ENCODE data around the gene EDA2R.

The EDA2R gene

GRCh38 chrX:66638591-66639500 is at the start of gene EDA2R:
Gene EDA2R, minus strand, starts transcription at chrX:66639078. Its CDS starts 23,058 bp downstream, at chrX:66616020.
- DNase-seq (ENCODE audit: low spot score): no peak

- DNase-seq (ENCODE audit: low spot score): no peak
Observed at GRCh38 chrX:66684196-66684595, 45.3 kb upstream of the EDA2R start.

GRCh38 chrX:66680451-66680850 is 41.6 kb upstream of the EDA2R start:
- no peak for DNase-seq (ENCODE audit: low spot score)

GRCh38 chrX:66677430-66677829 is 38.6 kb upstream of the EDA2R start:
- DNase-seq (ENCODE audit: low spot score): no peak

GRCh38 chrX:66676990-66677389 is 38.1 kb upstream of the EDA2R start:
- DNase-seq (ENCODE audit: low spot score): no peak

- no peak for DNase-seq (ENCODE audit: low spot score)
Observed at GRCh38 chrX:66676413-66676812, 37.5 kb upstream of the EDA2R start.

- no peak for DNase-seq (ENCODE audit: low spot score)
Observed at GRCh38 chrX:66675541-66675940, 36.7 kb upstream of the EDA2R start.

- no peak for DNase-seq (ENCODE audit: low spot score)
Observed at GRCh38 chrX:66674506-66674905, 35.6 kb upstream of the EDA2R start.

- DNase-seq (ENCODE audit: low spot score): no peak
Observed at GRCh38 chrX:66672106-66672505, 33.2 kb upstream of the EDA2R start.

GRCh38 chrX:66654411-66654810 is 15.5 kb upstream of the EDA2R start:
- no peak for DNase-seq (ENCODE audit: low spot score)

GRCh38 chrX:66635360-66635759 is 3.5 kb downstream of the EDA2R start:
- no peak for DNase-seq (ENCODE audit: low spot score)

- DNase-seq (ENCODE audit: low spot score): no peak
Observed at GRCh38 chrX:66634272-66634671, 4.6 kb downstream of the EDA2R start.

GRCh38 chrX:66633541-66633940 is 5.3 kb downstream of the EDA2R start:
- DNase-seq (ENCODE audit: low spot score): no peak

- DNase-seq (ENCODE audit: low spot score): no peak
Observed at GRCh38 chrX:66632981-66633380, 5.9 kb downstream of the EDA2R start.

GRCh38 chrX:66632473-66632872 is 6.4 kb downstream of the EDA2R start:
- DNase-seq (ENCODE audit: low spot score): no peak

GRCh38 chrX:66625525-66625924 is 13.4 kb downstream of the EDA2R start:
- DNase-seq (ENCODE audit: low spot score): no peak

GRCh38 chrX:66622209-66622608 is 16.7 kb downstream of the EDA2R start:
- no peak for DNase-seq (ENCODE audit: low spot score)

GRCh38 chrX:66616944-66617343 is 21.9 kb downstream of the EDA2R start:
- no peak for DNase-seq (ENCODE audit: low spot score)

- no peak for DNase-seq (ENCODE audit: low spot score)
Observed at GRCh38 chrX:66602381-66602938, 36.4 kb downstream of the EDA2R start.

GRCh38 chrX:66601522-66601921 is 37.4 kb downstream of the EDA2R start:
- DNase-seq (ENCODE audit: low spot score): no peak

- no peak for DNase-seq (ENCODE audit: low spot score)
Observed at GRCh38 chrX:66579219-66579618, 59.7 kb downstream of the EDA2R start.

GRCh38 chrX:66553973-66554372 is 84.9 kb downstream of the EDA2R start:
- no peak for DNase-seq (ENCODE audit: low spot score)

GRCh38 chrX:66547847-66548369 is 91.0 kb downstream of the EDA2R start:
- no peak for DNase-seq (ENCODE audit: low spot score)

All from LoVo (cell line).